ENCODE measurements around the gene SNRPE.

GRCh38 chr1:203861379-203862184 is at the start of gene SNRPE:
- TF ChIP-seq CTCF (conservative IDR thresholded peaks at IDR 0.05; ENCODE audit: low read depth, low read length) = peak; percentile 89
- no peak for TF ChIP-seq EZH2 (IDR thresholded peaks at IDR 0.05; ENCODE audit: borderline replicate concordance, low read depth, low read length, poor library complexity, severe bottlenecking)
